DMS79 treated with DMSO at 0.1 percent for 48 hours (cell line): Measurements from ENCODE around the gene MCCC1.
A peak's percentile ranks its signal among the peaks of the same experiment; 100 is the strongest.
"Not testable (repeated sequence)": the region's sequence is repeated elsewhere in the genome, so short reads cannot be mapped to it uniquely, and the experiment has no call there.

Experiments used
- DNase-seq: peaks from one replicate; lab custom pipeline; 2025; lab: John Stamatoyannopoulos, UW

Gene MCCC1

GRCh38 chr3:183099026-183099837 lies at the start of gene MCCC1:
Gene MCCC1 (minus strand): TSS chr3:183099496. CDS start chr3:183099440, 56 bp downstream.
- DNase-seq, result peak; percentile 94

GRCh38 chr3:183148056-183148455 lies 48.8 kb upstream of the MCCC1 start:
- no peak for DNase-seq

GRCh38 chr3:183144363-183144762 lies 45.1 kb upstream of the MCCC1 start:
- no peak for DNase-seq

- no peak for DNase-seq
Measured at GRCh38 chr3:183142199-183142598, 42.9 kb upstream of the MCCC1 start.

GRCh38 chr3:183134844-183135243 lies 35.5 kb upstream of the MCCC1 start:
- DNase-seq, result no peak

GRCh38 chr3:183132409-183132808 lies 33.1 kb upstream of the MCCC1 start:
- no peak for DNase-seq

- DNase-seq, result no peak
Measured at GRCh38 chr3:183131735-183132134, 32.4 kb upstream of the MCCC1 start.

- DNase-seq, result no peak
Measured at GRCh38 chr3:183131186-183131725, 32.0 kb upstream of the MCCC1 start.

- no peak for DNase-seq
Measured at GRCh38 chr3:183129243-183129642, 29.9 kb upstream of the MCCC1 start.

- no peak for DNase-seq
Measured at GRCh38 chr3:183128709-183129108, 29.4 kb upstream of the MCCC1 start.

- no peak for DNase-seq
Measured at GRCh38 chr3:183123891-183124290, 24.6 kb upstream of the MCCC1 start.

GRCh38 chr3:183122257-183122932 lies 23.1 kb upstream of the MCCC1 start:
- peak; percentile 74 for DNase-seq

- no peak for DNase-seq
Measured at GRCh38 chr3:183120538-183121215, 21.4 kb upstream of the MCCC1 start.

GRCh38 chr3:183117056-183117455 lies 17.8 kb upstream of the MCCC1 start:
- peak; percentile 9 for DNase-seq

GRCh38 chr3:183116025-183116614 lies 16.8 kb upstream of the MCCC1 start:
- peak; percentile 98 for DNase-seq

- peak; percentile 69 for DNase-seq
Measured at GRCh38 chr3:183114384-183115178, 15.3 kb upstream of the MCCC1 start.

- DNase-seq, result not testable (repeated sequence)
Measured at GRCh38 chr3:183109847-183110246, 10.6 kb upstream of the MCCC1 start.

GRCh38 chr3:183108470-183108869 lies 9.2 kb upstream of the MCCC1 start:
- DNase-seq, result no peak

GRCh38 chr3:183108001-183108449 lies 8.7 kb upstream of the MCCC1 start:
- DNase-seq, result no peak

GRCh38 chr3:183107372-183107771 lies 8.1 kb upstream of the MCCC1 start:
- DNase-seq, result not testable (repeated sequence)

GRCh38 chr3:183106635-183107034 lies 7.3 kb upstream of the MCCC1 start:
- no peak for DNase-seq
